GM21737 (cell line): ENCODE results near the gene FRMD8.

Source experiments
- ATAC-seq: cut with Tn5 transposase; IDR thresholded peaks from one replicate; pipeline ENCODE4 v1.9.1; 2021; ENCODE audit warnings: mild to moderate bottlenecking, moderate library complexity; ENCODE audit not compliant: unreplicated experiment

Gene FRMD8

GRCh38 chr11:65386307-65387140, at the start of gene FRMD8:
Gene FRMD8, plus strand, starts transcription at chr11:65386637. Its CDS starts 400 bp downstream, at chr11:65387037.
- ATAC-seq = peak; percentile 37

GRCh38 chr11:65338676-65339075, 47.8 kb upstream of the FRMD8 start:
- no peak for ATAC-seq

GRCh38 chr11:65340226-65340625, 46.2 kb upstream of the FRMD8 start:
- ATAC-seq = no peak

GRCh38 chr11:65341856-65342255, 44.6 kb upstream of the FRMD8 start:
- ATAC-seq = no peak

- no peak for ATAC-seq
Measured at GRCh38 chr11:65351511-65351910, 34.9 kb upstream of the FRMD8 start.

GRCh38 chr11:65352783-65353182, 33.7 kb upstream of the FRMD8 start:
- no peak for ATAC-seq

GRCh38 chr11:65353376-65353775, 33.1 kb upstream of the FRMD8 start:
- no peak for ATAC-seq

- no peak for ATAC-seq
Measured at GRCh38 chr11:65353900-65354264, 32.6 kb upstream of the FRMD8 start.

- peak; percentile 81 for ATAC-seq
Measured at GRCh38 chr11:65354265-65355012, 32.0 kb upstream of the FRMD8 start, which contains the start of gene TIGD3. Gene TIGD3, plus strand, starts transcription at chr11:65354751. Its CDS starts 1,058 bp downstream, at chr11:65355809.

GRCh38 chr11:65355013-65355775, 31.2 kb upstream of the FRMD8 start:
- ATAC-seq = peak; percentile 25

- no peak for ATAC-seq
Measured at GRCh38 chr11:65355776-65356393, 30.6 kb upstream of the FRMD8 start.

- no peak for ATAC-seq
Measured at GRCh38 chr11:65356394-65356972, 30.0 kb upstream of the FRMD8 start.

- ATAC-seq = no peak
Measured at GRCh38 chr11:65357856-65358356, 28.5 kb upstream of the FRMD8 start.

GRCh38 chr11:65362320-65362931, 24.0 kb upstream of the FRMD8 start:
- ATAC-seq = no peak

GRCh38 chr11:65362966-65363365, 23.5 kb upstream of the FRMD8 start:
- ATAC-seq = no peak

- no peak for ATAC-seq
Measured at GRCh38 chr11:65363770-65364169, 22.7 kb upstream of the FRMD8 start.

GRCh38 chr11:65366340-65366773, 20.1 kb upstream of the FRMD8 start:
- ATAC-seq = no peak

- no peak for ATAC-seq
Measured at GRCh38 chr11:65370659-65371049, 15.8 kb upstream of the FRMD8 start.

GRCh38 chr11:65373839-65374580, 12.4 kb upstream of the FRMD8 start:
- no peak for ATAC-seq
